Trophoblast cell (in vitro differentiated cells and primary cell): ENCODE measurements around the gene CSRP1.

Experiments used
- DNase-seq, 2 donors: peaks; one replicate each; pipeline ENCODE4 v3.0.0-alpha.2; 2016
- H2AFZ ChIP-seq: 2 replicates; pipeline ENCODE4 v1.6.1; 2013; ENCODE audit warnings: low read length, moderate library complexity, mild to moderate bottlenecking; ENCODE audit not compliant: insufficient read depth, poor library complexity
- H2AK5ac ChIP-seq: 2 replicates; pipeline ENCODE4 v1.6.1; 2013; ENCODE audit warnings: mild to moderate bottlenecking, low read length
- H2BK120ac ChIP-seq: 2 replicates; pipeline ENCODE4 v1.6.1; 2013; ENCODE audit warnings: low read length, mild to moderate bottlenecking, moderate library complexity; ENCODE audit not compliant: insufficient read depth, poor library complexity
- H2BK12ac ChIP-seq: 2 replicates; pipeline ENCODE4 v1.6.1; 2013; ENCODE audit warnings: mild to moderate bottlenecking, low read length, moderate library complexity
- H2BK5ac ChIP-seq: 2 replicates; pipeline ENCODE4 v1.6.1; 2013; ENCODE audit warnings: low read length, low read depth, moderate library complexity, mild to moderate bottlenecking; ENCODE audit not compliant: poor library complexity
- H3K14ac ChIP-seq: 2 replicates; pipeline ENCODE4 v1.6.1; 2013; ENCODE audit warnings: mild to moderate bottlenecking, low read length
- H3K18ac ChIP-seq: 2 replicates; pipeline ENCODE4 v1.6.1; 2013; ENCODE audit warnings: mild to moderate bottlenecking, low read length
- H3K23ac ChIP-seq: 2 replicates; pipeline ENCODE4 v1.6.1; 2013; ENCODE audit warnings: low read length
- H3K27ac ChIP-seq: 2 replicates; pipeline ENCODE4 v1.5.1; 2013; ENCODE audit warnings: low read depth, mild to moderate bottlenecking, inconsistent platforms, low read length, moderate library complexity
- H3K27me3 ChIP-seq: 2 replicates; pipeline ENCODE4 v1.6.1; 2013; ENCODE audit warnings: inconsistent platforms, mild to moderate bottlenecking, low read length, moderate library complexity; ENCODE audit not compliant: insufficient read depth
- H3K36me3 ChIP-seq, 2 experiments: 1 replicate in 1 of 2; 2 replicates in 1 of 2; pipeline ENCODE4 v1.6.1; 2013; ENCODE audit warnings: low read length in 2 of 2, mild to moderate bottlenecking in 2 of 2, moderate library complexity in 1 of 2; ENCODE audit not compliant: insufficient read depth in 2 of 2, control insufficient read depth in 1 of 2
- H3K4ac ChIP-seq: 2 replicates; pipeline ENCODE4 v1.6.1; 2013; ENCODE audit warnings: low read depth, mild to moderate bottlenecking, low read length, moderate library complexity
- H3K4me1 ChIP-seq, 2 experiments: 1 replicate in 1 of 2; 2 replicates in 1 of 2; pipeline ENCODE4 v1.6.1; 2013; ENCODE audit warnings: low read length in 2 of 2, mild to moderate bottlenecking in 2 of 2, moderate library complexity in 1 of 2; ENCODE audit not compliant: insufficient read depth in 2 of 2, control insufficient read depth in 1 of 2
- H3K4me2 ChIP-seq: 2 replicates; pipeline ENCODE4 v1.6.1; 2013; ENCODE audit warnings: inconsistent platforms, mild to moderate bottlenecking, low read length, moderate library complexity
- H3K4me3 ChIP-seq: 2 replicates; pipeline ENCODE4 v1.5.1; 2013; ENCODE audit warnings: mild to moderate bottlenecking, low read depth, low read length, inconsistent platforms
- H3K79me1 ChIP-seq: one replicate; pipeline ENCODE4 v1.6.1; 2013; ENCODE audit warnings: low read length
- H3K79me2 ChIP-seq: 2 replicates; pipeline ENCODE4 v1.6.1; 2013; ENCODE audit warnings: low read length, mild to moderate bottlenecking; ENCODE audit not compliant: control insufficient read depth, insufficient read depth, poor library complexity
- H3K9ac ChIP-seq: 2 replicates; pipeline ENCODE4 v1.6.1; 2013; ENCODE audit warnings: mild to moderate bottlenecking, low read length
- H3K9me3 ChIP-seq: 2 replicates; pipeline ENCODE4 v1.6.1; 2013; ENCODE audit warnings: low read depth, mild to moderate bottlenecking, control low read depth, inconsistent platforms, low read length; ENCODE audit not compliant: insufficient read depth
- H4K12ac ChIP-seq: 2 replicates; pipeline ENCODE4 v1.6.1; 2013; ENCODE audit warnings: low read depth, mild to moderate bottlenecking, low read length, moderate library complexity
- H4K8ac ChIP-seq: 2 replicates; pipeline ENCODE4 v1.6.1; 2013; ENCODE audit warnings: low read depth, mild to moderate bottlenecking, low read length, moderate library complexity
- H4K91ac ChIP-seq: one replicate; pipeline ENCODE4 v1.6.1; 2013; ENCODE audit warnings: low read depth, mild to moderate bottlenecking, low read length, moderate library complexity
- WGBS: extraction: QIAGEN DNeasy Blood & Tissue Kit; methylation state at CpG from one replicate; pipeline ENCODE4 v1.1.7; 2013; ENCODE audit warnings: missing lambda C conversion rate; ENCODE audit not compliant: insufficient read length, insufficient coverage; ENCODE audit errors: extremely low coverage; 5-methylcytosine and 5-hydroxymethylcytosine counted together

Gene CSRP1

DNA sequence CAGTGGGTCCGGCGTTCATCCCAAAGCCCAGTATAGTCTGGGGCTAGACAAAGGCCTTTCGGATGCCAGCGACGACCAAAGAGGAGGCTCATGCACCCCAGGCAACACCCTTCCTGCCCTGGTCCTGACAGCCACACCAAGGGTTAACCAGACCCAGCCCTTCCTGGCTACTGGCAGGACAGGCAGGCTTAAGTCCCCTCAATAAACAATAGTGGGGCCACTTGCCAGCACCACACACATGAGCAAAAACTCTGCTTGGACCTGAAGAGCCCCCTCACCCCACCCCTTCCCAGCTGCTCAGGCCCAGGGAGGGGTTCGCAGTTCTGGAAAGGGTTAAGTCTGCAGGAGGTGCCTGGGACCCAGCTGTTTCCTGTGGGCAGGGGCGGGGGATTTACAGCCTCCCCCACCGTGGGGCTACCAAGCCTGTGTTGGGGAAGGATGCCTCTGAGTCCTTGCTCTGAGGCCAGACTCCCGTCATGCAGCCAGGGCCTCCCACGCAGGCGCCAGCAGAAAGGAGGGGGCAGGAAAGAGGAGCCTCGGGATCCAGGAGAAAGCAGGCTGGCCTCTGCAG lies 56.1 kb downstream of the CSRP1 start:
- Histone ChIP-seq H4K91ac (peak overlapping the region; percentile 53), H3K4ac (no peak overlapping the region), H3K4me1 (peaks cover 16 to 21% of the 10 kb centered on the region in 2 experiments), H3K23ac (no peak overlapping the region), H3K79me2 (no peaks in the 10 kb centered on the region), H3K14ac (peak overlapping the region; percentile 16), H2BK5ac (peak overlapping the region; percentile 10), H4K12ac (peak overlapping the region; percentile 47), H3K27ac (peak overlapping the region; percentile 7), H3K18ac (peak overlapping the region; percentile 16), H2BK12ac (peak overlapping the region; percentile 46), H3K9me3 (no peaks in the 10 kb centered on the region), H3K4me2 (no peak overlapping the region), H3K9ac (no peak overlapping the region), H2AK5ac (peak overlapping the region; percentile 60), H3K27me3 (no peaks in the 10 kb centered on the region), H2AFZ (no peak overlapping the region), H3K36me3 (no peaks in the 10 kb centered on the region), H2BK120ac (peak overlapping the region; percentile 56), H3K4me3 (no peak overlapping the region), H4K8ac (peak overlapping the region; percentile 36), H3K79me1 (peaks cover 9% of the 10 kb centered on the region)
- WGBS, result no CpG with 5 or more reads among the region's 12 CpGs
- DNase-seq, result no peak

DNA sequence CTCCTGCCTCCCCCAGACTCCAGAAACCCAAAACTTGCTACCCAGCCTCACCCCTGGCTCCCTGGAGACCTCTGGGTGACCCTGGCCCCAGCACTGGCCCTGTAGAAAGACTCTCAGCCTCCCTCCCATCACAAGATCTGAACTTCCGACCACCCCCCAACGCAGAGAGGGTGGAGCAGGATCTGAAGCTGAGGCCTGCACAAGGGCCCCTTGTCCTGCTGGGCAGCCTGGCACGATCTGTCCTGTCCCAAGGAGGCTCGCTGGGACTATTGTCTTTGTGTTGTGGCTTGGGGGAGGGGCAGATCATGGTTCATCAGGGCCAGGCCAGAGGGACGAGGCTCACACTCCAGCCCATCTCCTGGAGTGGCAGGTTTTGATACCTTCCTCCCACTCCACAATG lies 57.9 kb downstream of the CSRP1 start:
- Histone ChIP-seq H4K12ac (no peak overlapping the region), H2AK5ac (no peak overlapping the region), H3K14ac (no peak overlapping the region), H3K79me1 (peaks cover 9% of the 10 kb centered on the region), H3K4me2 (no peak overlapping the region), H3K27me3 (no peaks in the 10 kb centered on the region), H2AFZ (no peak overlapping the region), H3K18ac (no peak overlapping the region), H3K23ac (no peak overlapping the region), H2BK120ac (peak overlapping the region; percentile 12), H4K91ac (peak overlapping the region; percentile 17), H2BK12ac (peak overlapping the region; percentile 43), H3K9me3 (no peaks in the 10 kb centered on the region), H3K4me1 (peaks cover 12 to 21% of the 10 kb centered on the region in 2 experiments), H2BK5ac (no peak overlapping the region), H3K79me2 (no peaks in the 10 kb centered on the region), H3K9ac (no peak overlapping the region), H4K8ac (peak overlapping the region; percentile 3), H3K4me3 (no peak overlapping the region), H3K27ac (no peak overlapping the region), H3K36me3 (no peaks in the 10 kb centered on the region), H3K4ac (no peak overlapping the region)
- no peak for DNase-seq
- WGBS, result no CpG with 5 or more reads among the region's 5 CpGs

DNA sequence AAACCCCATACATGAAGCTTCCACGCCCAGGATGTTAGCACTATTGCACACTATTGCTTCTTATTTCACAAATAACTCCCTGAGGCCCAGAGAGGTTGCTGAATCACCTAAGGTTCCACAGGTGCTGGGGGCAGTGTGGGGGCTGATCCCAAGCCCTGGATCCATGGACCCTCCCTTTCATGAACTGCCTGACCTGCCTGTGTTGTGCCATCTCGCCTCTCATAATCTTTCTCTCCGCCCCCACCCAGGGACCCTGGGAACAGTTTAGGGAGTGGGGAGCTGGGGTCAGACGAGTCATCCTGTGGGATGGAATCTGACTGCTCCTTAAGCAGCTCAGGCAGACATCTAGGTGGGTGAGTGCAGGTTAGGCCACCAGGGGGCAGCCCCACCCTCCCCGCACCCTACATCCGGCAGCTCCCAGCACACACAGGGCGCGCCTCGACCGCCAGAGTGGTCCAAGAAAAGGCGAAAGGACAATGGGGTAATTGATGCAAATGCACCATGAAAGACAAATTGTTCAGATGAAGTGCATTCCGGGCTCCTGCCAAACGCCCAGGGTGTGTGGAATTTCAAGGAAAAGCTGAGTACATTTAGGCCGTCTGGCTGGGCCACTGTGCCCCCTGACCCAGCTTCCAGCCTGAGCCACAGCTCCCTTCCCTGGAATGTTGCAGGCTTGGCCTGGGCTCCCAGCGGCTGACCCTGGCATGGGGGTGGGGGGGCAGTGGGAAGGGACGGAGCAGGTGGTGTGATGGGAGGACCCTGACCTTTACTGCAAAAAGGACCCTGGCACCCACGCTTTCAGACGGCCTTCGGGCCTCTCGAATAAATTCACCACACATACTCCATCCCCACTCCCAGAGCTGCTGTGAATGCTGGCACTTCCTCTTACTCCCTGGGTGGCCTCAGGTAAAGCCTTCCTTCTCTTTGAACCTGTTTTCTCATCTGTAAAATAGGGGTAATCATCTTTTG lies 58.7 kb downstream of the CSRP1 start:
- peaks cover 12 to 21% of the 10 kb centered on the region in 2 experiments for H3K4me1 ChIP-seq
- no peak overlapping the region for H4K12ac ChIP-seq
- peak; percentile 62 to 72 for DNase-seq
- H4K91ac ChIP-seq, result peak overlapping the region; percentile 3
- H3K4me2 ChIP-seq, result peak overlapping the region; percentile 35
- no peak overlapping the region for H2BK5ac ChIP-seq
- no peak overlapping the region for H3K9ac ChIP-seq
- no peak overlapping the region for H2AK5ac ChIP-seq
- H3K14ac ChIP-seq, result no peak overlapping the region
- no peaks in the 10 kb centered on the region for H3K79me2 ChIP-seq
- no peaks in the 10 kb centered on the region for H3K27me3 ChIP-seq
- peaks cover 8% of the 10 kb centered on the region for H3K79me1 ChIP-seq
- peak overlapping the region; percentile 5 for H2BK120ac ChIP-seq
- H3K36me3 ChIP-seq, result no peaks in the 10 kb centered on the region
- H3K4me3 ChIP-seq, result no peak overlapping the region
- H3K23ac ChIP-seq, result no peak overlapping the region
- H4K8ac ChIP-seq, result peak overlapping the region; percentile 5
- no peak overlapping the region for H3K4ac ChIP-seq
- H3K27ac ChIP-seq, result no peak overlapping the region
- H2AFZ ChIP-seq, result peak overlapping the region; percentile 7
- no peak overlapping the region for H3K18ac ChIP-seq
- no peaks in the 10 kb centered on the region for H3K9me3 ChIP-seq
- WGBS, result no CpG with 5 or more reads among the region's 20 CpGs
- peak overlapping the region; percentile 19 for H2BK12ac ChIP-seq

DNA sequence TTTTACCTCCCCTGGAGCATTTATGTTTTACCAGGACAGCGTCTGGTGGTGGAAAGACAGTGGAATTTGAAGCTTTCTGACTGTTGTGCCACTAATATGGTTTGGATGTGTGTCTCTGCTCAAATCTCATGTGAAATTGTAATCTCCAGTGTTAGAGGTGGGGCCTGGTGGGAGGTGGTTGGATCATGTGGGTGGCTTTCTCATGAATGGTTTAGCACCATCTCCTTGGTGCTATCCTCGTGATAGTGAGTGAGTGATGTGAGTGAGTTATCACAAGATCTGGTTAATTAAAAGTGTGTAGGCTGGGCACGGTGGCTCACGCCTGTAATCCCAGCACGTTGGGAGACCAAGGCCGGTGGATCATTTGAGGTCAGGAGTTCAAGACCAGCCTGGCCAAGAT lies 61.6 kb downstream of the CSRP1 start:
- Histone ChIP-seq H4K91ac (no peak overlapping the region), H3K18ac (no peak overlapping the region)
- WGBS, result no CpG with 5 or more reads among the region's 6 CpGs

More for the DNA sequence above, 61.6 kb downstream of the CSRP1 start:
- Histone ChIP-seq H3K9me3 (no peaks in the 10 kb centered on the region), H3K79me2 (no peaks in the 10 kb centered on the region), H2AK5ac (no peak overlapping the region), H3K4me3 (no peak overlapping the region), H3K27me3 (no peaks in the 10 kb centered on the region), H3K27ac (no peak overlapping the region), H3K9ac (no peak overlapping the region), H2AFZ (no peak overlapping the region), H3K23ac (no peak overlapping the region), H4K12ac (no peak overlapping the region), H2BK5ac (no peak overlapping the region), H3K36me3 (no peaks in the 10 kb centered on the region), H3K4me2 (no peak overlapping the region), H3K4me1 (peaks cover 5 to 14% of the 10 kb centered on the region in 2 experiments), H2BK120ac (no peak overlapping the region), H3K14ac (no peak overlapping the region), H4K8ac (no peak overlapping the region), H3K4ac (no peak overlapping the region), H2BK12ac (no peak overlapping the region), H3K79me1 (peaks cover 2% of the 10 kb centered on the region)
- DNase-seq, result no peak
